GM18868 (cell line): ENCODE measurements around the gene CA10.

Experiments used
- ATAC-seq: cut with Tn5 transposase; IDR thresholded peaks from one replicate; pipeline ENCODE4 v1.9.1; 2021; ENCODE audit warnings: mild to moderate bottlenecking, moderate library complexity; ENCODE audit not compliant: unreplicated experiment

The CA10 gene

DNA sequence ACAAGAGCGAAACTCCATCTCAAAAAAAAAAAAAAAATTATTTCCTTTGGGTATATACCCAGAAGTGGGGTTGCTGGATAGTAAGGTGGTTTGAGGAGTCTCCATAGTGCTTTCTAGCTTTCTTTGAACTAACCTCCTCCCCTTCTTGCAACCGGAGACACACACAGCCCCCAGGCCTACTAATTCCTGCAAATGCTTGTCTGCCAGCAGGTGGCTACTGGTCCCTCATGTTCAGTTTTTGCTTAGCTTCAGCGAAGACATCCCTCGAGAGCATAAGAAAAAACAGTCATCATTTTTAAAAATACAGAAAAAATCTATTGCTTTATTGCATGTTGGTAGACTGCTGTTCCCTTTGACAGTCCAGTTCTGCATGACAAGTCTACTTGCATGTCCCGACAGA lies 459.2 kb downstream of the CA10 start:
- no peak for ATAC-seq

DNA sequence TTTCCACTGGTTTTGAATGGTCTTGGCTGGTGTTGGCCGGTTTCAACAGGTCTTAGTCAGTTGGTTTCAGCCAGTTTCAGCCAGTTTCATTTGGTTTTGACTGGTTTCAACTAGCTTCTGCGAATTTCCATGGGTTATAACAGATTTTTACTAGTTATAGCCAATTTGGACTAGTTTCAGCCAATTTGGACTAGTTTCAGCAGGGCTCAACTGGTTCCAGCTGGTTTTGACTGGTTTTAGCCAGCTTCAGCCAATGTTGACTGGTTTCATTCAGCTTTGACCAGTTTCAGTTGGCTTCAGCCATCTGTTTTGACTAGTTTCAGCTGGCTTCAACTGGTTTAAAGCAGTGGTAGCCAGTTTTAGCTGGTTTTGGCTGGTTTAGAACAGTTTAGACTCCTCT lies 465.6 kb downstream of the CA10 start:
- no peak for ATAC-seq

DNA sequence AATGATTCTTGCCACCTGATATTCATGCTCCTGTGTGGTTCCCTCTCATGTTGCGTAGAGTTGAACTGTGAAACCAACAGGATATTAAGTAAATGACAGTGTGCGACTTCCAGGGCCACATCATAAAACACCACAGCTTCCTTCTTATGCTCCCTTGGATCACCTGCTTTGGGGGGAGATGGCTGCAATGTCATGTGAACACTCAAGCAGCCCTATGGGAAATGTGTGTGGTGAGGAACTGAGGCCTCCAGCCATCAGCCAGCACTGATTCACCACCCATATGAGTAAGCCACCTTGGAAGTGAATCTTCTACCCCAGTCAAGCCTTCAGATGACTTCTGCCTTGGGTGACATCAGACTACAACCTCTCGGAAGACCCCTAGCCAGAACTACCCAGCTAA lies 470.6 kb downstream of the CA10 start:
- no peak for ATAC-seq

DNA sequence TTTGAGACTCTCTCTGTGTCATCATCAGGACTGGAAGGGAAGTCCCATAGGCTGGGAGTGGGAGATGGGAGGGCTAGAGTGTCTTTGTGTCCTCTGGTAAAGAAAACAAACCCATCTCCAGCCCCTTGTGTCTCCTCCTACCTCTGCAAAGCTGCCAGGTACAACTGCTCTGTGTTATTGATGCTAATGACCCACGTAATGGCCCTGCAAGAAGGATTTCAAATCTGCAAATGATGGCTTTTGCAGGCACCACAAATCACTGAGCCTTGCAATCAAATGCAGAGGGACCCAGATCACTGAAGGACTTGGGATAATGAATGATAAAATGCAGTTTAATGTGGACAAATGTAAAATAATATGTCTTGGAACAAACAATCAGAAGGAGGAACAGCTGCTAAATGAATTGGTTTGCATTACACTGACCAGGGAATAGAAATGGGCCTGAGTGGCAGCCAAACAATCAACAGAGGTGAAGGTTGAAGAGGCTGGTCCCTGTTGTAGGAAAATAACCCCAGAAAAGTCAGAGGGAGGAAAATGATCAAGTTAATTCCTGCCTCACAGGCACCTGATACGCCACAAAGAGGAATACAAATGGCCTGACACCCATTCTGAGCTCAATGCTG lies 473.1 kb downstream of the CA10 start:
- no peak for ATAC-seq

DNA sequence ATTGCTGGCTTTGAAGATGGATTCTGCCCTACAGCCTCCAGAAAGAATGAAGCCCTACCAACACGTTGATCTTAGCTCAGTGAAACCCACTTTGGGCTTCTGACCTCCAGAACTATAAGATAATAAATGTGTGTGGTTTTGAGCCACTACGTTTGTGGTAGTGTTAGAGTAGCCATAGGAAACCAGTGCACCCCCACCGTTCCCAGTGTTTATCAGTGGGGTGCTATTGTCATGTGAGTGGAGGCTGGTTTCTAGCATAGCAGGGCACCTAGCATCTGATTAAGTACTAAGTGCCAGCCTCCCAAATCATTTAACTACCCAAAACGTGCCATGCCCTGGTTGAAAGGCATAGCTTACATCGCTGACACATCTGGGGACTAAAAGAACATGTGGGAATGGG lies 474.3 kb downstream of the CA10 start:
- ATAC-seq, result no peak

DNA sequence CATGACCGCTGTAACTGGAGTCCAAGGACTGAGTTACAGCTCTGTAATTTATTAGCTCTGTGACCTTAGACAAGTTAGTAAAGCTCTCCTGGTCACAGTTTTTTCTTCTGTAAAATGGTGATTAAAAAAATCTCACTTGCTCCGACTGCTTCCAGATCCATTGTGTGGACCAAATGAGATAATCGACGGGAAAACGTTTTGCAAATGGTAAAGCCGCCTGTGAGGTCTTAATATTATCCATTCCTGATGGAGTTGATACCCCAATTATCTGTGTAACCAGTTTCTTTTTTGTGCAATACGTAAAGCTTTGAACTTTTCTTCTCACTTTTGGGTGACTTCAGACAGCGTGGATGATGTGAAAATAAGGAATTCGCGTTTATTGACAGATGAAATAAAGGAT lies 475.2 kb downstream of the CA10 start:
- ATAC-seq, result no peak

DNA sequence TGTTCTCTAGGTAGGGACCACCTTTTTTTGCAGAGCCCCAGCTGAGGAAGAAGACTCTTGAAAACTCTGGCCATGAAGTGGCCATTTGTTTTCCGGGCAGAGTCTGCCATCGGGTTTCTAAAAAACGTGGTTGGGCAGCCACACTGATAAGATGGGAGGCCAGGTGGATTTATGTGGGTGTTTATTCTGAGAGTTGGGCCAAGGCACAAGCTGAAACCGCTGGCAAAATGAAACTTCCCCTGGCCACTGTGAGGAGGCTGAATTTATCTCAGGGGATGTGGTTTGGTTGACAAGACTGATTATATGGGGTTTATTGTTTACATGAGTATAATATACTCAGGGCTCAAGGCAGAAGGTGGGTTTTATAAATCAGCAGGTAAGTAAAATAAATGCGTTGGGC lies 476.4 kb downstream of the CA10 start:
- ATAC-seq, result no peak

DNA sequence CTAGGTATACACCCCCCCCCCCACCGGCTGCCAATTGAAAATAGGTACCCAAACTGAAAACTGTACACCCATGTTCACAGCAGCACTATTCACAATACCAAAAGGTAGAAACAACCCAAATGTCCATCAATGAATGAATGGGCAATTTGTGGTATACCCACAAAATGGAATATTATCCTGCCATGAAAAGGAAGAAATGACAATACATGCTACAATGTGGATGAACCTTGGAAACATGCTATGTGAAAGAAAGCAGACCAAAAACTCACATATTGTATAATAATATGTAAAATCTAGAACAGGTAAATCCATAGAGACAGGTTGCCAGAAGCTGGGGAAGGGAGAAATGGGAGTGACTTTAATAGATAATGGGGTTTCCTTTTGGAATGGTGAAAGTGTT lies 480.6 kb downstream of the CA10 start:
- ATAC-seq, result no peak

DNA sequence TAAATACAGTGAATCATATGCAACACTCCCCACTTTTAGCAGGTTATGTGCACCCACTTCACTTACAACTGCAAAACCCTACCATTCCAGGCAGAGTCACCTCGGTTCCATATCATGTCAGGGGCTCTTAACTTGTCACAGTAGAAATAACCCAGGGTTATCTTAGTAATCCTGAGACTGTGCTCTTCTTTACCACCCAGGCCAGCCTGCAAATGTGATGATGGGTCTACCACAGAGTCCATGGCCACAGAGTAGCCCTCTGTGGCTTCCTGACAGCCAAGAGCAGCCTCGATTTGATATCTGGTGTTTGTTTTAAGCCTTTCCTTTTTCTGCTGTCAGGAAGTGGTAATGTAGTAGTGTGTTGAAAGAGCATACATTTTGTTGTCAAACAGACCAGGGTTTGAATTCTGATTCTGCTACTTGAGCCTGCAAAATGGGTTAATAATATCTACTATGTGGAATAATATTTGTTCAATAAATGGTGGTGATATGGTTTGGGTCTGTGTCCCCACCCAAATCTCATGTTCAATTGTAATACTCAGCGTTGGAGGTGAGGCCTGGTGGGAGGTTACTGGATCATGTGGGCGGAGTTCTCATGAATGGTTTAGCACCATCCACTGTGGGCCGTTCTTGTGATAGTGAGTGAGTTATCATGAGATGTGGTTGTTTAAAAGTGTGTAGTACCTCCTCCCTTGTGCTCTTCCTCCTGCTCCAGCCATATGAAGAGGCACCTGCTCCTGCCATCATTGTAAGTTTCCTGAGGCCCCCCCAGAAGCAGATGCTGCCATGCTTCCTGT lies 481.6 kb downstream of the CA10 start:
- no peak for ATAC-seq

DNA sequence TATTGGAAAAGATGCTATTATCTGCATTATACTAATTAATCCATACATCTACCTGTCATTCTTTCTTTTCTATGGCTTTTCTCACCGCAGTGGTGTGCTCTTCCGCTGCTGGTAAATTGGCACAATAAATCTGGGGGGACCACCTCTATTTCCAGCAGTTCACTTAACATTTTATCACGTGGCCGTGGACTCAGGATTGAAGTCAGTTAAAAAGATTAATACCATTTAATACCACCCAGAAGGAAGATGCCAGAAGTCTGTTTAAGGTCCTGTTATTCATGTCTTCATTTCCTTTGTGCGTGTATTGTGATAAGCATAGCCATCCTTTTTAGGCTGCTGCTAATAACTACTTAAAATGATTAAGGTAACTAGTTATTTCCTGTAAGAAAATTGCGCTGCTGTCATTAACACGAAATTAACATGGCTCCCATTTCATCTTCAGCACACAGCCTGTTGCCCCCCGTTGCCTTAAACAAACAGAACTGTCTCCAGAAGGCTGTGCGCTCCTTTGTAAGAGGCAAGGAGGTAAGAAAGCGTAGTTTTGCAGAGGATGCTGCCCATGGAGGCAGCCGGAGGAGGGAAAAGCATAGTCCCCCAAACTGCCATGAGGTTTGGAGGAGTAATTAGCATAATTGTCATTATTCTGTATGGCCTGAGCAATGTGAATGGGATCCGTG lies 483.8 kb downstream of the CA10 start:
- ATAC-seq, result no peak

DNA sequence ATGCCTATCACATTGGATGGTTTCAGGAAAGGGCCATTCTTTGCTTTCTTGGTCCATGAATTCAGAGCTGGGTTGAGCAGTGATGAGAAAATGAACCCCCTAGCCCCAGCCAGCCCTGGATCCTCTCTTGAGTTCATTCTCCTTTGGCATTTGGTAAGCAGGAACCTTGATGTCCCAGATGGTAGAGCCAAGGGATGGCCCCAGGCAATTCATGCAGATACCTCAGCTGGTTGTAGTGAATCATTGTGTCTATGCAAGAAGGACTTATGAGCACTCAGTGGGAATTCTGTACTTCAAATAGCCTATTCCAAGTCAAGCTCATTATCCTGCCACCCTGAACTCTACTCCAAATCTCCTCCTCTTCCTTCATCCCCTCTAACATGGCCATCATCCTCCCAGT lies 485.4 kb downstream of the CA10 start:
- ATAC-seq, result no peak

DNA sequence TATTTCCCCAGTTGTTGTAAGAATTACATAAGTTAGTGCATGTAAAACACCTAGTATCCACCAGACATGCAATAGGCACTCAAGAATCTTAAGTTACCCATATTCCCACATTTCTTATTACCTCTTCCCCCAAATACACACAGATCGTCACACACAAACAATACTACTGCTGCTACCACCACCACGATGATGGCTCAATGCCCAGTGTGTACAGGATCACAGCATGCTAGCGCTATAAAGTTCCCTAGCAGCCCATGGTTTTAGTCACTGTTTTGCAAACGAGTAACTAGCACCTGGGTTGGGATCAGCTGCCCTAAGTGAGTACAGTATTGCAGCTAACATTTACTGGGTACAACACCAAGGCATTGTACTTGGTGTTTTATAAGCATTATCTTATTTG lies 486.4 kb downstream of the CA10 start:
- ATAC-seq, result no peak

DNA sequence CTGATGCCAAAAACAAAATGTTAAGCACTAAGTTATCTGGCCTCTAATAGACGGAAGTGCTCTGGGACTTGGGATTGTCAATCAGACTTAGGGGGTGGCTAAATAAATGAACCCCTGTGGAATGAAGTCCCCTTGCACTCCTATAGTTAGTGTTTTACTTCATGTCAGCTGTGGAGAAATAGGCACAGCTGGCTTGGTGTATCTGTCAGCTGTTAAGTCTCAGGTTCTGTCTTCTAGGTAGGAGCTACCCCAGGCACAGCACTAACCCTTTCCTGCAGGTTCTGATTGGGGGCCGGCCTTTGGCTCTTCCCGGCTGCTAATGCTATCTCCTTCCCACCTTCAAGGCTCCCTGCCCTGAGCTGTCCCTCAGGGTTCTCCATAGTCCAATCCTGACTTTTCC lies 487.6 kb downstream of the CA10 start:
- no peak for ATAC-seq

DNA sequence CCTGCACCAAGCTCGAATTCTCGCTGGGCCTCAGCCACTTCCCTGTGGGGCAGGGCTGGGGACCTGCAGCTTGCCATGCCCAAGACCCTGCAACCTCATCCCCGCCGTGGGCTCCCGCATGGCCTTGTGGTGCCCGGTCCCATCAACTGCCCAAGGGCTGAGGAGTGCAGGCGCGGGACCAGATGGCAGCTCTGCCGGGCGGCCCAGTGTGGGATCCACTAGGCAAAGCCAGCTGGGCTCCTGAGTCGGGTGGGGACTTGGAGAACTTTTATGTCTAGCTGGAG lies 489.6 kb downstream of the CA10 start:
- no peak for ATAC-seq

DNA sequence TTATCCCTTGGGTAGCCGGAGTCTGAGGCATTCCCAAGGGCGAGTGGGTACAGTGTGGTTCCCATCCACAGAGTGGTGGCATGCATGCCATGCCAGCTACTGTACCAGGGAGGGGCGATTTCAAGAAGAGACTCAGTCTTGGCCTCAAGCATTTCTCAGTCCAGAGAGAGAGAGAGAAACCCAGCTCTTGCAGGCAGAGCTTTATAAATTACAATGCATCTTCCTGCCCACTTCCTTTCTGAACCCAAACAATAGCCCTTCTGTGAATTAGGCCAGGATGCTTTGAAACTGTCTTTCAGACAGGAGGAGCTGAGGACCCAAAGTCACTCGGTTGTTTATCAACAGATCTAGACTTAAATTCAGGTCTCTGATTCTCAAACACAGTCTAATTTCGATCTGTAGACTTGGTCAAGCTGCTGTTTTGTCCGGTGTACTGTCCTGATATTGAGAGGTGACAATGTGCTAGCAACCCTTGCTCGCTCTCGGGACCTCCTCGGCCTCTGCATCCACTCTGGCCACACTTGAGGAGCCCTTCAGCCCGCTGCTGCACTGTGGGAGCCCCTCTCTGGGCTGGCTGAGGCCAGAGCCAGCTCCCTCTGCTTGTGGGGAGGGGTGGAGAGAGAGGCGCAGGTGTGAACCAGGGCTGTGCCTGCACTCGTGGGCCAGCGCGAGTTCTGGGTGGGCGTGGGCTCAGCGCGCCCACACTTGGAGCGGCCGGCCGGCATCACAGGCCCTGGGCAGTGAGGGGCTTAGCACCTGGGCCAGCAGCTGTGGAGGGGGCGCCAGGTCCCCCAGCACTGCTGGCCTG lies 490.2 kb downstream of the CA10 start:
- no peak for ATAC-seq

DNA sequence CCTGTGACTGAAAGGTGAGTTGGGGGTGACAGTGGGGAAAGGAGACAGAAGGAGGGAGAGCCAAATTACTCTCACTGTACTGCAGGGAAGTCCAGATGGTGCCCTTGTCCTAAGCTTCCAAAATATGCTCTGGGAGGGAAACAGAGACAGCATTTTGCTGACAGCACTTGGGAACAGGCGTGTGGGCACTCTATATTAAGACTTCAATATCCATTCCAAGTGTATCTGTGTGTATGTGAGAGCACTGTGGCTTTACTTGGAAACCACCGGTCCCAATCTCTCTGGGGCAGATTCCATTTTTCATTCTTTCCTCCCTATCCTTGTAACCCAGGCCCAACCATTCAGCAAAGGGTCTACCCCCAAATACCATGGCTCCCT lies 490.8 kb downstream of the CA10 start:
- no peak for ATAC-seq

DNA sequence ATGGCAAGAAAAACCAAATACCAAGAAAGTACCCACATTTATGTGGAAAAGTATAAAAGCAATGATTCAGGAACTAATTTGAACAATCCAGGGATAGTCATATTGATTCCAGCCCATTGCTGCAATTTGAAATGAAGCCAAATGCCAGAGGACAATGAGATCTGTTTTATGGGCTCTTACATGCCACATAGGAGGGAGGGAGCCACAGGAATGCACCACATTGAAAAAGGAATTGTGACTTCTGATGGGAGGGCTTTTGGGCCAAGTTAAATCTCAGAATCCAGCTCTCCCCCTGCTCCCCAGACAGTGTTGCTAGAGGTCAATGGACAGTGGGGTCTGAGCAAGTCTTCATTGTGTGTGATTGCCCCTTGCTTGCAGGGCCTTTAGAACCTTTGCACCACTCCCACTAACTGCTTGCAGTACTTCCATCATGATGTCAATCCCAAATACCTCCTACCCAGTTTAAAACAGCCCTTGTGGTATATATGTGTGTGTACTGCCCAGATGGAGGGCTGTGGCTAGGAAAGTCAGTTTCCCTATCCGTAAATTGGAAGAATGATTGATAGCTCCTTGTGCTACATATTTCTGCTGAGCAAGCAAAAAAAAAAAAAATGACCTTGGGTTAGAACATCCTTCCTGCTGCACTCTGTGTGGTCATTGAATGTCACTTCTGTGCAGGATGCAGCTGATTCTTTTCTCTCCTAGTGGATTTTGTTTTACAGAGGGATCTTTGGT lies 491.4 kb downstream of the CA10 start:
- no peak for ATAC-seq

DNA sequence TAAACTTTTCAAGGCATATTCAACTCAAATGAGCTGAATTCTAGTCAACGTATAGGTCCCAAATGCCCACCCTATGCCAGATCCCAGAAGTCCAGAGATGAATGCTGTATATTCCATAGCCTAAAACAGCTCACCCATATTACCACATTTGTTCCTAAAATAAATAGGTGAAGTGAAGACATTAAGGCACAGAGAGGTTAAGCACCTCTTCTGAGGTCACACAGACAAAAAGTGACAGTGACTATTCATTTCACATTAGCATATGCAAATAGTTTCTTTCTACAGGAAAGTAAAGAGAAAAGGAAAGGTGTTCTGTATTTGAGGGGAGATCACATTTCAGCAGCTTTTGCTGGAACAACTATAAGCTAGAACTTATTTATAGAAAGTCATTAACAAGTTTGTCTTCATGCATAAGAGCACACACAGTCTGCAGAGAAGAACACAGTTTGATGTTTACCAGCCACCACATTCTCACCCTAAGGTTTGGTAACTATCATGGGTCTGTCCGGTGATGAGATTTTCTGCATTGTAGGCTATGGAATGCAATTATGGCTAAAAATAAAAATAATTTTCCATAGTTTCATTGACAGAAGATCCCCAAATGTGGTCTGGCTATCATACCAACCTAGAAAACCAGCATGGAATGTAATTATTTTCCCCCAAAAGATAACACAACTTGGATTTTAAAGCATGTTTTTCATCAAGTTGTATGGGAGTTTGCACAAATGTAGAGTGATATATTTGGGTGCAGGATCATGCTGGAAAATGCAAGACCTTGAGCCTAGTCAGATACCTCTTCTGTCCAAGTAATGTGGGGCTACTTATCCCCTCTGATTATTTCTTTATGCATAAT lies 496.1 kb downstream of the CA10 start:
- ATAC-seq, result no peak

DNA sequence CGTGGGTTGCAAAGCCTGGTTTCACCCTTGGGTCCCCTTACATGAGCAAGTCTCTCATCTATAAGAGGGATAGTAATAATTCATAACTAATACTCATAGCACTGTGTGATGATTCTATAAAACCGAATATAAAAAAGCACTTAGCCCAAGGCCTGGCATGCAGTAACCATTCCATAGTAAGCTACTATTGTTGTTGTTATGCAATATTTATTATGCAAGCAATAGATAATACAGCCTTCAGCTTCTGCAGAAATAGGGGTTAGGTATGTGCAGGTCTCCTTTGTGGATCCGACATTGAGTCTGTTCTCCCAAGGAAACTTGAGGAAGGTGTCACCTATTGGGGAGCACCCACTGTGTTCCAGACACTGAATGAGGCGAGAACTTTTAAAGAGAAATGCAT lies 497.1 kb downstream of the CA10 start:
- no peak for ATAC-seq

DNA sequence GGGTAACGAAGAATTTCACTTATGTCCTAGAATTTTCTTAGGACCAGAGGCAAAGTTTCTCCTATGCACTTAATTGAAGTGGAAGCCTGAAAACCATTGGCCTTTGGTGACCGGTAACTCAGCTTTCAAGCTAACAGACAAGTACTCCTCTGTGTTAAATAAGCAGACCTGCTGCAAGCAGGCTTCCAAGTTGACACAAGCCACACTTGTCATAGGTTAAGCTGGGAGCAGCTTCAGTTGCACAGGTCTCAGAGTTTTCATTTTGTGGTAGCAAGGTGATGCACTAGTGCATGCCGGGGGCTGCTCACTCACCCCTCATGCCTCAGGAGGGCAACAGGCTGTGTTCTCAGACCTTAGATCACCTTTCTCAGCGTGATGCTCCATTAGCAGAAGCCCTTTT lies 498.2 kb downstream of the CA10 start:
- no peak for ATAC-seq
